ENCODE results near the gene CATSPER4. TPM values are rescaled to one million over a fixed set of nuclear protein-coding genes. Genes with fewer than 3 reads are reported as not detected.

CATSPER4 gene
- polyA plus RNA-seq, 3 donors from 2014 or later, result not detected

DNA sequence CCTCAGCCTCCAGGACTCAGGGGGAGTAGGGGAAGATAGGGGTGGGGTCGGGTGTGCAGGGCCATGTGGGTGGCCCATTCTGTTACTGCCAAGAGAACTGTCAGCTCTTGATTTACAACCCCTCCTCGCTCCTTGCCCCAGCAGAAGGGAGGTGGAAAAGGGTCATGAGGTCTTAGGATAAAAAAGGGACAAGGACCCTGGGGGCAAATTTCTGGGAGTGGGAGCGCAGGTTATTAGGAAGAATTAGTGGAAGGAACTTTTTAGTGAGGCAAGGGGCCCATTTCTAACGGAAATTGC is 30.7 kb upstream of the CATSPER4 start:
- no peak overlapping the region for H3K27ac Mint-ChIP-seq
- DNase-seq, result no peak
- H3K4me3 Mint-ChIP-seq, result no peak overlapping the region
- no peaks in the 10 kb centered on the region for H3K36me3 Mint-ChIP-seq
- peaks cover 4 to 10% of the 10 kb centered on the region in 2 donors for H3K4me1 Mint-ChIP-seq
- peaks cover 20 to 21% (median 21%) of the 10 kb centered on the region in 3 donors for H3K27me3 Mint-ChIP-seq (ENCODE audit: low read depth in 3 of 3)
- H3K9me3 Mint-ChIP-seq, result peaks cover 0 to 2% (median 0%) of the 10 kb centered on the region in 6 donors

DNA sequence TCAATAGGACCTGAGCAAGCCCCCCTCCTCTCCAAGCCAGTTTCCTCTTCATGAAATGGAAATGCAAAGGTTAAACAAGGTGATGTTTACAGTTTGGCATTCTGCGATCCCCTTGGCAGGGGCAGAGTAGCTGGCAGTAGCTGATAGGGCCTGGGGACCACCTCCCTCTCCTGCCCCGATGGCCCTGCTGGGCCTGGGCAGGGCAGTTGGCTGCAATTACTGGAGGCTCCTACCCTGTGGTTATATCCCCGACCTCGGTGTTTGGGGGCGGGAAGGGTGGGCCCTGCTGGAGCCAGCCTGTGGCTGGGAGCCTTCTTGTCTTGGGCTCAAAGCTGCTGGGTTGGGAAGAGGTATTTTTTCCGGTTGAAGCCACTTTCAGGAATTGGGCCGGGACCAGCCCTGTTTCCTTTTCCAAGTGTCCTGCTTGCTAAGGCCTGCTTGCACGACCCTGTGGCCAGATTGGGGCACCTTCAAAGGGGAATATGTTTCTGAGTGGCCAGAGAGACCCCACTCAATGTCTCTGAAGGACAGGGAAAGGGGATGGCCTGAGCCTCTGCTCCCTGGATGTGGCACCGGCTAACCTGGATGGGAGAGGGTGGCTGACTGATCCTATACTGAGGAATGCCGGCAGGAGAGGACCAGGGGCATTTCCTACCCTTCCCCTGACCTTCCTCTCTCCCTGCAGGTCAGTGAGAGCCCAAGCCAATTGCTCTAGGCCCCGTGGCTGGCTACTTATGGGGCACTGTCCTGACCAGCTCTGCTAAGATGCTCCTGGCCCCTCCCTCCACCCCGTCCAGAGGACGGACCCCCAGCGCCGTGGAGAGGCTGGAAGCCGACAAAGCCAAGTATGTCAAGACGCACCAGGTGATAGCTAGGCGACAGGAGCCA is 29.6 kb upstream of the CATSPER4 start:
- no peak for DNase-seq
- peaks cover 4 to 13% of the 10 kb centered on the region in 2 donors for H3K4me1 Mint-ChIP-seq
- peak overlapping the region in 2 of 5 donors; percentile 18 to 48 for H3K4me3 Mint-ChIP-seq
- peaks cover 21 to 28% (median 21%) of the 10 kb centered on the region in 3 donors for H3K27me3 Mint-ChIP-seq (ENCODE audit: low read depth in 3 of 3)
- H3K27ac Mint-ChIP-seq, result no peak overlapping the region
- H3K9me3 Mint-ChIP-seq, result peaks cover 0 to 2% (median 0%) of the 10 kb centered on the region in 6 donors
- H3K36me3 Mint-ChIP-seq, result no peaks in the 10 kb centered on the region

DNA sequence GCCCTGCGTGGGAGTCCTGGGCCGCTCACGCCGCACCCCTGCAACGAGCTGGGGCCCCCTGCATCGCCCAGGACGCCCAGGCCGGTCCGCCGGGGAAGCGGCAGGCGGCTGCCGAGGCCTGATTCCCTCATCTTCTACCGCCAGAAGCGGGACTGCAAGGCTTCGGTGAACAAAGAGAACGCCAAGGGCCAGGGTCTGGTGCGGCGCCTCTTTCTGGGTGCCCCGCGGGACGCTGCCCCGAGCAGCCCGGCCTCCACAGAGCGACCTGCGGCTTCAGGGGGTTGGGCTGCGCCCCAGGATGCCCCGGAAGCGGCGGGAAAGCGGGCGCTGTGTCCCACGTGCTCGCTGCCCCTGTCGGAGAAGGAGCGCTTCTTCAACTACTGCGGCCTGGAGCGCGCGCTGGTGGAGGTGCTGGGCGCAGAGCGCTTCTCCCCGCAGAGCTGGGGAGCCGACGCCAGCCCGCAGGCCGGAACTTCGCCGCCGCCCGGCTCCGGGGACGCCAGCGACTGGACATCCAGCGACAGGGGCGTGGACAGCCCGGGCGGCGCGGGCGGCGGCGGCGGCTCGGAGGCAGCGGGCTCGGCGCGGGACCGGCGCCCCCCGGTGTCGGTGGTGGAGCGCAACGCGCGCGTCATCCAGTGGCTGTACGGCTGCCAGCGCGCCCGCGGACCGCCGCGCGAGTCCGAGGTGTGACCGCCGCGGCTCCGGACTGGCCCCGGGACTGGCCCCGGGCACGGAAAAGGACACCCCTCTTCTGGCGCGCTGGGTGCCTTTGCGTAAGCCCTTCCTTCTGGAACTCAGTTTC is 28.8 kb upstream of the CATSPER4 start:
- DNase-seq, result peak in 2 of 3 donors; percentile 18 to 23
- Mint-ChIP-seq H3K4me1 (peaks cover 4 to 13% of the 10 kb centered on the region in 2 donors), H3K4me3 (peak overlapping the region in 2 of 5 donors; percentile 34 to 62), H3K36me3 (no peaks in the 10 kb centered on the region), H3K27ac (no peak overlapping the region), H3K27me3 (ENCODE audit: low read depth in 3 of 3) (peaks cover 18 to 28% (median 24%) of the 10 kb centered on the region in 3 donors), H3K9me3 (peaks cover 0 to 2% (median 0%) of the 10 kb centered on the region in 6 donors)

DNA sequence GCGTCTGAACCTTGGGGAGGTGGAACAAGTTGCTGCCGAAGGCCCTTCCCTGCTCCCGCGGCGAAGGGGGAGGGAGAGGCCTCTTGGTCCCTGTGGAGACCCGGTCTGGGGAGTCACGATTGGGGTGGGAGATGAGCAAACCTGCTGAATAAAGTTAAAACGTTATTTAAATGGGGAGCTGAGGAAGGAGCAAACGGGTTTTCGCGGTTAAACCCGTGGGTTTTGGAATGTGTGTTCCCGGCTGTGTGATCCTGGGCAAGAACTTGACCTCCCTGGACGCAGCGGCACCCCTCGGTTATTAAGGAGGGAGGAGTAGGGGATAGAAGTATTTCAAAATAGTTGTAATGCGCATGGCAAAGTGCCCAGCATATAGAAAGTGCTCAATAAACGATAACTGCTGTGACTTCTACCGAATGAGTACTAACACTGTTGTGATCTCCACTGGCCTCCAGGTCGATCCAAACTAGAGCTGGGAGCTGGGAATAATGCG is 28.1 kb upstream of the CATSPER4 start:
- Mint-ChIP-seq H3K4me1 (peaks cover 4 to 11% of the 10 kb centered on the region in 2 donors), H3K27ac (no peak overlapping the region), H3K27me3 (ENCODE audit: low read depth in 3 of 3) (peaks cover 16 to 29% (median 28%) of the 10 kb centered on the region in 3 donors), H3K4me3 (peak overlapping the region; percentile 12 to 62 (median 34)), H3K9me3 (peaks cover 0 to 2% (median 0%) of the 10 kb centered on the region in 6 donors), H3K36me3 (no peaks in the 10 kb centered on the region)
- no peak for DNase-seq

DNA sequence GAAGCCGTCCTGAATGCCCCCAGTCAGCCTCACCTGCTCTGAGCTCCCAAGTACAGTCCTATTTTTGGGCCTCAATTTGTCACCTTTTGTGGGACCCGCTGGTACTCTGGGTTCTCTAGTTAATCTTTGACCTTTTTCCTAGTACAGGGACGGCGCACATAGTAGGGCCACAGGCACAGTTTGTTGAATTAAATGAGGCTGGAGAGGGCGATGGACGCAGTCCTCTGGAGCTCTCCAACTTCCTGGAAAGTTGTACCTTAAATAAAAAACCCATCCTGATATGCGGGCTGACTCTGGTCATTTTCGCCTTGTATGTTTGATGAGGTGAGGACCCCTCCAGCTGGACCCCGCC is 26.7 kb upstream of the CATSPER4 start:
- H3K4me3 Mint-ChIP-seq, result peak overlapping the region in 4 of 5 donors; percentile 12 to 46 (median 35)
- H3K9me3 Mint-ChIP-seq, result peaks cover 0 to 2% (median 0%) of the 10 kb centered on the region in 6 donors
- H3K27ac Mint-ChIP-seq, result no peak overlapping the region
- peaks cover 14 to 28% (median 21%) of the 10 kb centered on the region in 3 donors for H3K27me3 Mint-ChIP-seq (ENCODE audit: low read depth in 3 of 3)
- H3K4me1 Mint-ChIP-seq, result peaks cover 4 to 11% of the 10 kb centered on the region in 2 donors
- H3K36me3 Mint-ChIP-seq, result no peaks in the 10 kb centered on the region
- no peak for DNase-seq

DNA sequence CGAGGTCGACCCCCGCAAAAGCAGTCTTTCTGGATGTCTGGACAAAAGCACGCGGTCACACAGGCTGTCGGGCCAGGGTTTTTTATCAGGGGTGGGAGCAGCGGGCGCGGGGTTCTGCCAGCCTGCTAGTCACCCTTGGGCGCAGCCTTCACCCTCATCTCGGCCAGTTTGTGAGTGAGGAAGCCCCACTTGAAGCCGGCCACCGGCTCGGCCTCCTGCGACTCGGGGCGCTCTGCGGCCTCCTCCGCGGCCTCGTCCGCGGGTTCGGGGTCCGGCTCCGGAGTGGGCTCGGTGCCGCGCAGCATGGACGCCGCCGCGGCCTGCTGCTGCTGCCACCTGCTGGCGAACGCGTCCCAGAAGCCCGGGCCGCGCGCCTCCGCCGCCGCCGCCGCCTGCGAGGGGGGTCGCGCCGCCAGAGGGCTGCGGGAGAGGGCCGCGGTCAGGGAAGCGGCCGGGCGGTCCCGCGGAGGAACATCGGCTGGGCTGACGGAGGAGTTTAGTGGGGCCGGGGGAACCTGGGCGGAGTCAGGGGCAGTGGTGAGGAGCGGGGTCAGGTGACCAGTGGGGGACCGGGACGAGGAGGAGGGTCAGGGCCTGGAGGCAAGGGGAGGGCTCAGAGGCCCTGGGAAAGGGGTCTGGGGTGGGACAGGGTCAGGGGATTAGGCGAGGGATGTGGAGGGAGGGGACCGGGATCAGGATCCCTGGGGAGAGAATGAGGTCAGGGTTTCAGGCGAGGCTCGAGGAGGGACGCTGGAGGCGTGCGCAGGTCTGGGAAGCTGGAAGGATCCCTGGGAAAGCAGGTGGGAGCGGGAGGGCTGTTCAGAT is 26.2 kb upstream of the CATSPER4 start:
- peaks cover 4 to 13% of the 10 kb centered on the region in 2 donors for H3K4me1 Mint-ChIP-seq
- H3K27me3 Mint-ChIP-seq (ENCODE audit: low read depth in 3 of 3), result peaks cover 14 to 28% (median 16%) of the 10 kb centered on the region in 3 donors
- peaks cover 0 to 2% (median 0%) of the 10 kb centered on the region in 6 donors for H3K9me3 Mint-ChIP-seq
- H3K4me3 Mint-ChIP-seq, result peak overlapping the region; percentile 39 to 66 (median 51)
- DNase-seq, result peak; percentile 44 to 55 (median 52)
- no peak overlapping the region for H3K27ac Mint-ChIP-seq
- H3K36me3 Mint-ChIP-seq, result no peaks in the 10 kb centered on the region

DNA sequence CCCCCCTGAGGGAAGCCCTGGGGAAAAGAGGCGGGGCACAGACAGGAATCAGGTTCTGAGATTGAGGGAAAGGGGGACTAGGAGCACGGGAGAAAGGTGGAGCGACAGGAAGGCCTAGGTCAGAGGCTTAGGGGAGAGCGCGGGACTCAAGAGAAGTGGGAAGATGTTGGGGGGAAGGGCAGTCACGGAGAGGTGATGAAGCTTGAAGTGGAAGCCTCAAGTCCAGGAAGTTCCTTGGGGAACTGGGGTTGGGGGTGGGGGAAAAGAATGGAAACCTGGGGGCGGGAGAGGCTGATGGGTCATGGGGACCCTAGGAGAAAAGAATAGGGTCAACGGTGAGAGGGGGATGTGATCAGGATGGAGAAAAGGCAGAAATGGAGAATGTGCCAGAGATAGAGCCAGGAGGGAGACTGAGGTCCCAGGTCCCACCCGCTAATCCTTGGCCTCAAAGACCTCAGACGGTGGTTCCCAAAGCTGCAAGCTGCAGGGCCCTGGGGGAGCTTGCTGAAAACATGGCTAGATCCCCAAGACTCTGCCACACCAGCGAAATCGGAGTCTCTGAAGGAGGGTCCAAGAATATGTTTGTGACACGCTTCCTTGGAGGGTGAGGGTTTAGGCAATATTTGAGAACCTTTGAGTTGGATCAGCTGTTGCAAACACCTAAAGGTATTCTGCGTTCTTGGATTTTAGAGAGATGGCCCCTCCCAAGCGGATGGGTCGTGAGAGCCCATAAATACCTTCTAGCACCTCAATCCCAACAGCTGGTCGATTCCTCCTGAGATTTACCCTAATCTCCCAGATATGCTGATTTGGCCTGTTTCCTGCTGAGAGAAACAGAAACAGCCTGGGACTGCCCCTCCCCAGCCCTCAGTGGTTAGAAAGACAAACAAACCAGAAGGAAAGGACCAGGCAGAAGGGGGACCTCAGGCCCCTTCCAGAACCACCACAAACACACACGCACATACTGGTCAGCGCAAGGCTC is 25.2 kb upstream of the CATSPER4 start:
- no peak overlapping the region for H3K27ac Mint-ChIP-seq
- no peaks in the 10 kb centered on the region for H3K9me3 Mint-ChIP-seq
- no peaks in the 10 kb centered on the region for H3K36me3 Mint-ChIP-seq
- H3K27me3 Mint-ChIP-seq (ENCODE audit: low read depth in 3 of 3), result peaks cover 14 to 21% (median 16%) of the 10 kb centered on the region in 3 donors
- peak overlapping the region in 4 of 5 donors; percentile 27 to 66 (median 46) for H3K4me3 Mint-ChIP-seq
- DNase-seq, result no peak
- peaks cover 6 to 17% of the 10 kb centered on the region in 2 donors for H3K4me1 Mint-ChIP-seq

DNA sequence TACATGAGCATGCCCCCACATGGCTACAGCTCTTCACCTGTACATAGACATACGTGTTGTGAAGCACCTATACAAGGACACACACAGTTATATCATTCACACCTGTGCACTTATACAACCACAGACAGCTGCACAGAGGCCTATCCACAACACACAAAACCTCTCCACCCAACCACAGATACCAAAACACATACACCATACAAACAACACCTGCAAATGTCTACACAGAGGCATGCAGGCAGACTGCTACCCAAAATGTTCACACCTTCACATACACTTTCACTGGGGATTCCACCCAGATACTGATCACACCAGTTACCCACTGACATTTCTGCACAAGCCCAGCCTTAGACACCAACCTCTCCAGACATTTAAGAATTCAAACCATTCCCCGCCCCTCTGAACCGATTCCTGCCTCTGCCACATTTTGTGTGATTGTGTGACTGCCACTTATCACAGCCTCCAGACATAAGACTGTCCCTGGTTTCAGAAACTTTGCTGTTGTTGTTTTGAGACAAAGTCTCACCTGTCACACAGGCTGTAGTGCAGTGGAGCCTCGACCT is 23.6 kb upstream of the CATSPER4 start:
- H3K27ac Mint-ChIP-seq, result peak overlapping the region in 2 of 6 donors; percentile 1 to 15
- H3K36me3 Mint-ChIP-seq, result no peaks in the 10 kb centered on the region
- H3K4me1 Mint-ChIP-seq, result peaks cover 11 to 22% of the 10 kb centered on the region in 2 donors
- no peaks in the 10 kb centered on the region for H3K9me3 Mint-ChIP-seq
- peaks cover 8 to 21% (median 14%) of the 10 kb centered on the region in 3 donors for H3K27me3 Mint-ChIP-seq (ENCODE audit: low read depth in 3 of 3)
- peak overlapping the region in 1 of 5 donors; percentile 14 for H3K4me3 Mint-ChIP-seq
- DNase-seq, result peak; percentile 16 to 33 (median 25)

DNA sequence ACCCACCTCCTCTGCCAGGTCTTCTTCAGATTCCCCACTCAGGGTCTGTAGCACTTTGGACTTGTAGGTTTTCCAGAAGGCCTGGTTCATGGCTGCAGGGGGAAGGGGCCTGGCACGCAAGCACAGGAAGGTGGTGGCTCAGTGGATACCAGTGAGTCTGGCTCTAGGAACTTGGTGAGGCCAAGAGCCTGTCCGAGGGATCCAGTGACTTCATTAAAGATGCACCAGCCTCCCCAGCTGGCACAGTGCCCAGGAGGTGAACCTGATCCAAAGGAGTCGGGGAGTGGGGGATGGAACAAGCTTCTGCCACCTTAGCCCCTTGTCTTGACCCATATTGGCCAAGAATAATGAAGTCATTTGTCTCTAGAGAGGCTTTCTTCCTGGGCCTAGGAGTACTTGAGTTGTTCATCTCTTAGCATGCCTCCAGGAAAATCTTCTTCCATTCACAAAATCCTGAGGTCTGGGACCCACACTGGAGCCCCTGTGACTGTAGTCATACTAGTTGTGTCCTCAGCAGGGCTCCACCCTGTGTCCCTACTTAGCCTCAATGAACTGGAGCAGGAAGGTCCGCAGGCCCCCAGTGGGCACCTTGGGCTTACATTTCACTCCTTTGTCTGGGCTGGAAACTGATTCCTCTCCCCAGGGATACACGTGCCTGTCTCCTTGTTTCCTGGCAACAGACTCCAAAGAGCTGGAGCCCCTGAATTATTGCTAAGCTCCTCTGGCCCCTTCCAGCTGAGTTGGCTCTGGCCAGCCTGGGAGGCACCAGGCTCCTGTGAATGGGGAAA is 21.8 kb upstream of the CATSPER4 start, which contains the start of gene C1orf232:
Gene C1orf232 (minus strand): TSS at position 554 of the 788 bp plus-strand sequence. CDS start 464 bp downstream, at position 90.
- no peak for DNase-seq
- peak within 1 kb of the TSS; percentile 57 to 89 (median 83) for H3K27ac Mint-ChIP-seq
- H3K36me3 Mint-ChIP-seq, result no peaks in the 10 kb centered on the region
- H3K9me3 Mint-ChIP-seq, result no peaks in the 10 kb centered on the region
- peaks cover 4 to 14% (median 12%) of the 10 kb centered on the region in 3 donors for H3K27me3 Mint-ChIP-seq (ENCODE audit: low read depth in 3 of 3)
- H3K4me1 Mint-ChIP-seq, result peaks cover 6 to 17% of the 10 kb centered on the region in 2 donors
- H3K4me3 Mint-ChIP-seq, result peak within 1 kb of the TSS; percentile 85 to 91 (median 90)

DNA sequence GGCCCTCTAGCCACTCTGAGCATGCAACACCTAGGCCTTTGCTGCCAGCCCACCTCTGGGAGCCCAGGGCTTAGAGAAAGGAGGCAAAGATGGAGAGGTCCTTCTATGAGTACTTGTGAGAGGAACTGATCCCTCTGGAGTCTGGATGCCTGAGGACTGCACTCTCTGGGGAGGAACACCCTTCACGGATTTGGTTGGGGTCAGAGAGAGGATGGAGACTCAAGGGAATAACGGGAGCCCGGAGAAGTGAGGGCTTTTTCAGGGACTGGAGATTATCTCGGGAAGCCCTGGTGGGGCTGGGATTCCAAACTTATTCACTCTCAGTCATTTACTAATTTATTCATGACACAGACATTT is 21.2 kb upstream of the CATSPER4 start:
- Mint-ChIP-seq H3K4me3 (peak overlapping the region; percentile 68 to 91 (median 85)), H3K9me3 (no peaks in the 10 kb centered on the region), H3K27ac (no peak overlapping the region), H3K36me3 (no peaks in the 10 kb centered on the region), H3K4me1 (peaks cover 6 to 14% of the 10 kb centered on the region in 2 donors), H3K27me3 (ENCODE audit: low read depth in 3 of 3) (peaks cover 0 to 12% (median 10%) of the 10 kb centered on the region in 3 donors)
- DNase-seq, result no peak

Measured in immature natural killer cell (primary cell).